G401.6 (cell line): Measurements from ENCODE around the gene GARIN3.
"Not testable (repeated sequence)": the region's sequence is repeated elsewhere in the genome, so short reads cannot be mapped to it uniquely, and the experiment has no call there.

Source experiments
- FAIRE-seq: peaks from 2 replicates; lab custom pipeline; 2012; peaks lifted over from hg19 to GRCh38; lab: Jason Lieb, UNC

The GARIN3 gene

DNA sequence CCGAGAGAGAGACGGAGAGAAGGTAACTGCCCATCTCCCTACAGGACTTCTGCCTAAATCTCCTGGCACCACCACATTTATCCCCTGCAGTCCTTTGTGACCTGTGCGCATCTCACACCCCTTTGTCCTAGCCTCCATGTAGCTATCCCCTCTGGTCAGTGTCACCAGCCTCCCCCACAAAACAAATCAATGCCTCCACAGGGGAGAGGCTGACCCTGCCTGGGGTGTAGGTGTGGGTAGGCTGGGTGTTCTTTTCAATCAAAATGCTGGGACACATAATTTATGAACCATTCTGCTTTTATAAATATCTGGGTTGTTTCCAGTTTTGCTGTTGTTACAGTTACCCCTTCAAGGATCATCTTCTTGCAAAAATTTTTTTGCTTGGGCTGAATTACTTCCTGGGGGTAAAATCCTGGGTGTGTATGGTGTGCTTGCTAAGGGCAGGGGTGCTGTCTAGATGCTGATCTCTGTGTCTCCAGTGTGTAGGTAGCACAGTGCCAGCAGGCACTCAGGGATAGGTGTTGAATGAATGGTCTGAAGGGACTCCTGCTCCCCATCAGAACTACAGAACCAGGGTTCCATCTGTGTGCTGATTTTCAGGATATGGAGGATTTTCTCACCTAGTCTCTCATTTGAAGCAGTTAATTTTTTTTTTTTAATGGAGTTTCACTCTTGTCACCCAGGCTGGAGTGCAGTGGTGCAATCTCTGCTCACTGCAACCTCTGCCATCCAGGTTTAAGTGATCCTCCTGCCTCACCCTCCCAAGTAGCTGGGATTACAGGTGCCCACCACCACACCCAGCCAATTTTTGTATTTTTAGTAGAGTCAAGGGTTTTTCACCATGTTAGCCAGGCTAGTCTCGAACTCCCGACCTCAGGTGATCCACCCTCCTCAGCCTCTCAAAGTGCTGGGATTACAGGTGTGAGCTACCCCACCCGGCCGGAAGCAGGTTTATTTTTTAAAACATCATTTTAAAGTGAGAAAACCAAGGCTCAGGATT is at the start of gene GARIN3:
TSS of gene GARIN3 (minus strand) at position 51 of the 1,000 bp plus-strand sequence. CDS start 96 bp downstream, outside the sequence.
- no peak for FAIRE-seq

DNA sequence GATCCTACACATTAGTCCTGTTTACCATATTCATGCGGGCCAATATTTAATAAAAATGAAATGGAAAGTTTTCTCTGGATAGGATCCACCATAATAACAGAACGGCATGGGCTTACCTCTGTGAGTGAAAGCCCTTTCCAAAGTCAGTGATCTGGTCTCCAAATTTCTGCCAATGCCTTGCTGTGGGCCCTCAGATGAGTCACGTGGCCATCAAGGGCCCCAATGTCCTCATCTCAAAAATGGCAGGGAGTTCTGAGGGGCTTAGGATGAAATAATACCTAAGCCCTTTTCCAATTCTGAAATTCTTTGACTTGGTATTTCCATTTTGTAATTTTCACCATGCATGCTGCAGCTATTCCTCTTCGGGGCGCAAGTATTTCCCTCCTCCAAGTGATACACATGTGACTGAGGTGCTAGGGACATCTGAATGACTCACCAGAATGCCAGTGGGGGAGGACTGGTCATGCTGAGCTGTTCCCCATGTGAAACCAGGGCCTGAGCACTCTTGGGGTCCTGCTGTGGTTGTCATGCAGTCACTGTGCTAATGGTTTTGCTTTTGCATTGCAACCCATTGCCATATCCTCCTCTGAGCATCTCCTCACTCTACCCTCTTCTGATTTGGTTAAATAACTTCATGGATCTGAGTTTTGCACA is 49.6 kb upstream of the GARIN3 start:
- no peak for FAIRE-seq

DNA sequence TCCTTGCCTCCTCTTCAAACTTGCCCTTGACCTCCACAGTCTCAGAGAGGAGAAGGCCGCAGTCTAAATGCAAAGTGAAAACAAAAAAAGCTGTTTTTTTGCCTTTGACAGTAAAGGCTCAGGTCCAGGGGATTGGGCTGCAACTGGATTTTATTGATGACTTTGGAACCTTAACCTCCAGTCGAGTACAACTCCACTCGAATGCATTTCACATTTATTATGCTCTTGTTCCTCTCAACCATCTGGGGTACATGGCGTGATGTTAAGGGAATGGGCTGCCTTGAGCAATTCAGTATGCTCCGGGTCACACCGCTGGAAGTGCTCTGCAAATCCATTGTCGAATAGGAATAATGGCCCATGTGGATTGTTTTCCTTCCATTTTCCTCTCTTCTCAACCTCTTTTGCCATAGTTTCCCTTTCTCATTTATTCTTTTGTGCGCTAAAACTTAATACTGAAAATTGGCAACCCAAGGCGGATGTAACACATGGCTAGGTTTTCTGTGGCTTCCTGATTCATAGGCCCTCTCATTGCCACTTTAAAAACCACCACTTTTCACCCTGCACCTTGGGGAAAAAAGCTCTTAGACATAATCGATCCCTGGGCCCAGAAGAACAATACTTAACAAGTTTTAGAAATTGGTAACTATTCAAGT is 48.9 kb upstream of the GARIN3 start:
- FAIRE-seq: no peak

DNA sequence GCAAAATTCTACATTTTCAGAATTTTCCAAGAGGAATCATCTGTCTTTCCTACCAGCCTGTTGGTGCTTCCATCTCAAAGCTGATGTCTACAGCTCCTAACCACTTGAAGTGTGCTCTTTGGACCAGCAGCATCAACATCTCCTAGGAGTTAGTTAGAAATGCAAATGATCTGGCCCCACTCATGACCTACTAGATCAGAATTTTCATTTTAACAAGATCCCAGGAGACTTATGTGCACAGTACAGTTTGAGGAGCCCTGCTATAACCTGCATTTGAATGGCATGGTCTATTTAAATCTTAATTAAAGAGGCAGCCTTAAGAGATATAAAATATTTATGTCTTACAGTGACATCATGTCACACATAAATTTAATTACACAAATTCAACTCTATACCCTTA is 48.4 kb upstream of the GARIN3 start:
- FAIRE-seq: no peak

DNA sequence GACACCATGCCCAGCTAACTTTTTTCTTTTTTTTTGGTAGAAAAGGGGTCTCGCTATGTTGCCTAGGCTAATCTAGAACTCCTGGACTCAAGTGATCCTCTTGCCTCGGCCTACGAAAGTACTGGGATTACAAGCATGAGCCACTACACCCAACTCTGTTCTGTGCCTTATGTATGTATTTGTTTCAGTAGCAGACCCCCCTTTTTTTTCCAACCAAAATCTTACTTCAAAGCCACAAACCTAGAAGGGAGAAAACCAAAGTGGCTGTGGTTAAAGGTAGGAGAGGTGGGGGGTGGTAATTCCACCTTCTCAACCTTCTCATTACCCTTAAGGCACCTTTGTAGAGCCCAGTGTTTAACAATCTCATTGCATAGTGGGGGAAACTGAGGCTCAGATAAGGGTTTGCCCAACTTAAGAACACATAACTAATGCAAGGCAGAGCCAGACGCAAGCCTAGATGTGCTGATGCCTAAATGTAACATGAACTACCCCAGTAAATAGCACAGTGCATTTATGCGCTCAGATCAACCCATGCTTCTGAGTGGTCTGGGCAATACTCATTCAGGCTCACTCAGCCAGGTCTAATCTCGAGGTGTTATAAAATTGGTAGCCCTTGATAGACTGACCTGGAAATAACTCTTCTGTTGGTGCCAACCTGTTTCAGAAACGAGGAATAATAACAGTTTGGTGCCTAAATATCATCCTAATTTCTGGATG is 47.6 kb upstream of the GARIN3 start:
- FAIRE-seq: no peak

DNA sequence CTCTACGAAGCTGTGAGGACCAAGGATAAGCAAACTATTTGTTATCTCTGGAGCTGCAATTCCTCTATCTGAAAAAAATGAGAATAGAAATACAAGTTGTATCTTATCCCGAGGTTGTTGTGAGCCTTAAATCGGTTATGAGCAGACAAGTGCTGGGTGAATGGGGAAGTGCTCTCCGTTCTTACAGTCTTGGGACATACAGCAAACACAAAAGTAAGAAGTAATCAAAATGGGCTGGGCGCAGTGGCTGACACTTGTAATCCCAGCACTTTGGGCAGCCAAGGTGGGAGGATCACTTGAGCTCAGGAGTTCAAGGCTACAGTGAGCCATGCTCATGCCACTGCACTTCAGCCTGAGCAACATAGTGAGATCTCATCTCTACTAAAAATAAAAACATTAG is 46.2 kb upstream of the GARIN3 start:
- no peak for FAIRE-seq

DNA sequence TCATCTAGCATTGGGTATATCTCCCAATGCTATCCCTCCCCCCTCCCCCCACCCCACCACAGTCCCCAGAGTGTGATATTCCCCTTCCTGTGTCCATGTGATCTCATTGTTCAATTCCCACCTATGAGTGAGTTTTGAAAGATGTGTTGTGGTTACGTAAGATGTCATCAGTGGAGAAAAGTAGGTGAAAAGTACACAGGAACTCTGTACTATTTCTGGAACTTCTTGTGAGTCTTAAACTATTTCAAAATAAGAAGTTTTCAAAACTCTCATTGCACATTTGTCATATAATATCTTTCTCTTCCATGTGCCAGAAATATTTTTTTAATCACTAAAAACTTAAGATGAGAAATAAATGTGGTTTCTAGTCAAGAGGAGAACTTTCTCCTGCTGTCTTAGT is 44.6 kb upstream of the GARIN3 start:
- FAIRE-seq: not testable (repeated sequence)

DNA sequence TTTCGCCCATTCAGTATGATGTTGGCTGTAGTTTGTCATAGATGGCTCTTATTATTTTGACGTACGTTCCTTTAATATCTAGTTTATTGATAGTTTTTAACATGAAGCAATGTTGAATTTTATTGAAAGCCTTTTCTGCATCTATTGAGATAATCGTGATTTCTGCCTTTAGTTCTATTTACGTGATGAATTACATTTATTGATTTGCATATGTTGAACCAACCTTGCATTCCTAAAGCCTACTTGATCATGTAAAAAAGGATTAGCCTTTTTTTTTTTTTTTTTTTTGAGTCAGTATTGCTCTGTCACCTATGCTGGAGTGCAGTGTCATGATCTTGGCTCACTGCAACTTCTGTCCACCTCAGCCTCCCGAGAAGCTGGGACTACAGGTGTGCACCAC is 39.6 kb upstream of the GARIN3 start:
- no peak for FAIRE-seq

DNA sequence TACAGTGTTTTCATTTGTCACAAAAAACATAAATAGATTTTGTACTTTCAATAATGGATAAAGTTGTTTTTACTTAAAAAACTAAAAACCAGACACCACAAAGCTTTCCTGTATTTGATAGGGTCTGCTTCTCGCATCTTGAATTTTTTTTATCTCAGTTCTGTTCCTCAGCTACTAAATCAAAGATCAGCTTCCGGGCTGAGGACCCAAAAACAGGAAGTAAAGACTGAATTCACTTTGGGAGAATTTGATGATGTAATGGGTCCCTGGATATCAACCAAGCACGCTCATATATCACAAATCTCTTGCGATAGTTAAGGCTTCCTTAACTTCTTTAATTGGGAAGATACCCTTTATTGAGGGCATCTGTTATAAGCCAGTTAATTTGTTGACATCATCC is 38.7 kb upstream of the GARIN3 start:
- no peak for FAIRE-seq

DNA sequence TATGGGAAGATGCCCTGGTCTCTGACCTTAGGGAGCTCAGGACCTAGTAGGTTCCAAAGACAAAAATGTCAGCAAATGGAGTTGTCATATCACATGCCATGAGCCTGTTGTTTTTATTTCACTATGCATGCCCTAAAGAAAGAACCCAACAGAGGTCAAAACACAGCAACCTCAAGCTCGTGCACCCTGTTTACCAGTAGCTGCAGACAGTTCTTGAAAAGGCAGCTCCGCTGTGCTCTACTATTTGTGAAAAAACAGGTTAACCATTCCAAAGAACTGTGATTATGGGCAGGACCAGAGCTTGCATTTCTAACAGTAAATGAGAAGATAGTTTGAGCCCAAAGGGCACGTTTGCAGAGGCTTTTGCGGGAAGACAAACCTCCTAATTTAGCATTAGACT is 37.4 kb upstream of the GARIN3 start:
- FAIRE-seq: no peak

DNA sequence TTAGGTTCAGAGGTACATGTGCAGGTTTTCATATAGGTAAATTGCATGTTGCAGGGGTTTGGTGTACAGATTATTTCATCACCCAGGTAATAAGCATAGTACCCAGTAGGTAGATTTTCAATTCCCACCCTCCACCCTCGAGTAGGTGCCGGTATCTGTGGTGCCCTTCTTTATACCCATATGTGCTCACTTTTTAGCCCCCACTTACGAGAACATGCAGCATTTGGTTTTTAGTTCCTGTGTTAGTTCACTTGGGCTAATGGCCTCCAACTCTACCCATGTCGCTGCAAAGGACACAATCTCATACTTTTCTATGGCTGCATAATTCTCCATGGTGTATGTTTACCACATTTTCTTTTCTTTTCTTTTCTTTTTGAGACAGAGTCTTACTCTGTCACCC is 35.8 kb upstream of the GARIN3 start:
- no peak for FAIRE-seq

DNA sequence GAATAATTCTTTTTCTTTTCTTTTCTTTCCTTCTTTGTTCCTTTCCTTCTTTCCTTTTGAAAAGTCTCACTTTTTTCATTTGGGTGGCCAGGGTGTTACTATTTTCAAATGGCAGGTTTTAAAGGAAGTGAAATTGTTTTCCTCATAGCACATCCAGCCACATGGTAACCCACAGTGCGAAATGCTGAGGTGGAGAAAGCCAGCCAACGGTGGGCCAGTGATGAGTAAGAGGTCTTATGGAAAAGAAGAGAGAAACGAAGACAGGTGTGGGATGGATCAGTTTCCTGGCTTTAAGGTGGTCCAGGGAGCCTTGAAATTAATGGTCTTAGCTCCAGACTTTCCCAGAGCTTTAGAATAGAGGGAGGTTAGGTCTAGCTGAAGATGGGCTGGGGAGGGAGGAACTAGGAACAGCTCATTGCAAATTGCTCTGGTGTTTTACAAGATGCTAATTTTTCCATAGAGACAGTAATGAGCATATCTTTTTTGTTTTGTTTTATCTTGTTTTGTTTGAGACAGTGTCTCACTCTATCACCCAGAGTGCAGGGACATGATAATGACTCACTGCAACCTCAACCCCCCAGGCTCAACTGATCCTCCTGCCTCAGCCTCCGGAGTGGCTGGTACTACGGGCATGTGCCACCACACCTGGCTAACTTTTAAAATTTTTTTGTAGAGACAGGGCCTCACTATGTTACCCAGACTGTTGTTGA is 32.4 kb upstream of the GARIN3 start:
- FAIRE-seq: no peak

DNA sequence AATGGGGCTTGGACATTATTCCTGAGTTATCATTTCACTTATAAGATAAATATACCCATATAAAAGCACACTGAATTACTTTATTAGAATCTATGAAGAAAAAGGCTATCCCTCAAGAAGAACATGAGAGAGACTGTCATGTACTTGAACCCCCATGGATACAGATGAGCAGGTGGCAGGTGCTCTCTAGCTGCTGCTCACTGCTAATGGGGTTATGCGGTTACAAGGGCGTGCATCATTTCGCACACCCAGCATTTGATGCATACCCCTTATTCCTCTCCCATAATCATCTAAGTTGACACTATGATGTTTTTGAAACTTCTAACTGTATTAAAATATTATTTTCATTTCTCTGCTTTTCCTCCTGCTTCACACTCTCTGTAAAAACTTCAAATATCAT is 31.0 kb upstream of the GARIN3 start:
- no peak for FAIRE-seq

DNA sequence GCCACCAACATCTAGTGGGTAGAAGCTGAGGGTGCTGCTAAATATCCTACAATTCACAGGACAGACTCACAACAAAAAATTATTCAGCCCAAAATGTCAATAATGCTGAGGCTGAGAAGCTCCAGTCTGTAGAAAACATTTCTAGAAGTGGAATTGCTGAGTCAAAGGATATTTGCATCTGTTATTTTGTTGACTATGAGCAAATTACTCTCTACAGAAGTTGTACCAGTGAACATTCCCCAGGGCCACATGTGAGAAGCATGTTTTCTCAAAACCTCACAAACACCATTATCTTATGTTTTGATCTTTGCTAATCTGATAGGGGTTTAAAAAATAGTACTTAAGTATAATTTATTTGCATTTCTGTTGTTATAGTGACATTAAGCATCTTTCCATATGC is 30.0 kb upstream of the GARIN3 start:
- FAIRE-seq: no peak

DNA sequence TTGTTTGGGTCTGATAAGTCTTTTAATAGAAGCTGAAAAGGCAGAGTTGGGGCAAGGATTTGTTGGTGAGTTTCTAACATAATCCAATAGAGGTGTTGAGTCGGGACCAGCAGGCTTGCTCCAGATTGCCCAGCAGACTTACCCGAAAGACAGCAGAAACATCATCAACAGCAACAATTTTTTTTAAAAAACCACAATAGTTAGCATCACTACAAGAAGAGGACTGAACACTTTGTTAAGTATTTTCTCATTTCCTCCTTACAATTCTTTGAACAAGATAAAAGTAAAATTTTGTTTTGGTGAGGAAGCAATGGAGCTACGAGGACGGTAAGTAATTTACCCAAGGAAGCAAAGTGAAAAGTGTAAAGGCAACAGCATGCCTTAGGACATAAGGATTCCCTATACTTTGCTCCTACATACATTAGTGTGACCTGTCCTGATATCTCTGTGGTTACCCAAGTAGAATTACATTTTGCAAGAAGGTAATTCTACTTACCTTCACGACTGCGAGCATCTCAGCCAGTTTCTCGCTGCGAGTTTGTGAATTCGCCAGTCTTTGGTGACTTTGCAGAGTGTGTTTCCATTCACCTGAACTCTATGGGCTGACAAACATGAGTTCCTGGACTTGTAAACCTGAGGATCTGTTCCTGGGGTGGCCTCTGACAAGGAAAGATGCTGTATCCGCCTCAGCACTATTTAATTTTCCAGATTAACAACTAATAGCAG is 27.8 kb upstream of the GARIN3 start:
- FAIRE-seq: no peak

DNA sequence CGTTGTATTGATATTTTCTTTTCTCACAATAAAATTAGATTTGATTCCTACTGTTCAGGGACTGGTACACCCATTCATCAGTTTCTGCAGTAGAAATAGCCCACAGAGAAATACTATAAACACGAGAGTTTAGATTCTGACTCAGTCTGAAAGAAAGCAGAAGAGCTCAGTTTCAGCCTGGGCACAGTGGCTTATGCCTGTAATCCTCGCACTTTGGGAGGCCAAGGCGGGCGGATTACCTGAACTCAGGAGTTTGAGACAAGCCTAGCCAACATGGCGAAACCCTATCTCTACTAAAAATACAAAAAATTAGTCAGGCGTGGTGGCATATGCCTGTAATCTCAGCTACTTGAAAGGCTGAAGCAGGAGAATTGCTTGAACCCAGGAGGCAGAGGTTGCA is 23.2 kb upstream of the GARIN3 start:
- FAIRE-seq: no peak

DNA sequence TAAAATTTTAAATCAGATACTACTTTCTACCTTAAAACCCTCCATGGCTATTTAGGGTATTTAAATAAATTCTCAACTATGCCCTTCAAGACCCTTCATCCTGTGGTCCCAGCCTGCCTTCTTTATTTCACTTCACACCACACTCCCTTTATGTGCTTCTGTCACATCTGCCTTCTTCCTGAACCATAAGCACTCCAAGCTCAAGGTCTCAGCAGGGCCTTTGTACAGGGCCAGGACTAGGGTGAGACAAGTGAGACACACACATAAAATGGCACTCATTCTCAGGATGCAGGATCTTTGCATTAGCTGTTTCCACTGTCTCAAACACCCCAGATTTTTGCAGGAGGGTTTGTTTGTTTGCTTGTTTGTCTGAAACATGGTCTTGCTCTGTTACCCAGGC is 22.2 kb upstream of the GARIN3 start:
- no peak for FAIRE-seq

DNA sequence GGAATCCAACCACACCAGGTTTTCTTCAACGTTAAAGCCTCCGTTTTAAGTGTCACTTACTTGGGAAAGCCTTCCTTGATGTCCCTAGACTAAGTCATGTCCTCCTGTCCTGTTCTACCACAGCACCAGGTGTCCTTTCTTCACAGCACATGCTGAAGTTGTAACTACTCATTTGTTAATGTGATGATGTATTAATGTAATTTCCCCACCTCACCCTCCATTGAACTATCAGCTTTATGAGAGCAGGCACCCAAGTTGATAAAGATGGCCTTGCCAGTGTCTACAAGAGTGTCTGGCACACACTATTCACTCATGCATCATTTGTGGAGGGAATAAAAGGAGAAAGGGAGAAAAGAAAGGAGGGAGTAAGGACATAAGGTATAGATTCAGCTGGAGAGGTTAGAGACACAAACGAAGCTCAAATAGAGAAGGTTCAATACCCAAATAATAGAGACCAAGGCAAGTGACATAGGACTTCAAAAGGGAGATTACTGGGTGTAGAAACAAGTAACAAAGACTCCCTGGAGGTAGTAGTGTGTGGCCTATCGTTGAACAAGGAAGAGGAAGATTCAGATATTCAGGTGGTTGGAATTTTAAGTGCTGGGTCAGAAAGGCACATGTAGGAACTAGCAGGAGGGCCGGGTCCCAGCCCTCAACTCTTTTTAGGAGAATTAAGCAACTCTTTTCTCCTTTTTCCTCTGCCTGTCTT is 21.1 kb upstream of the GARIN3 start:
- no peak for FAIRE-seq

DNA sequence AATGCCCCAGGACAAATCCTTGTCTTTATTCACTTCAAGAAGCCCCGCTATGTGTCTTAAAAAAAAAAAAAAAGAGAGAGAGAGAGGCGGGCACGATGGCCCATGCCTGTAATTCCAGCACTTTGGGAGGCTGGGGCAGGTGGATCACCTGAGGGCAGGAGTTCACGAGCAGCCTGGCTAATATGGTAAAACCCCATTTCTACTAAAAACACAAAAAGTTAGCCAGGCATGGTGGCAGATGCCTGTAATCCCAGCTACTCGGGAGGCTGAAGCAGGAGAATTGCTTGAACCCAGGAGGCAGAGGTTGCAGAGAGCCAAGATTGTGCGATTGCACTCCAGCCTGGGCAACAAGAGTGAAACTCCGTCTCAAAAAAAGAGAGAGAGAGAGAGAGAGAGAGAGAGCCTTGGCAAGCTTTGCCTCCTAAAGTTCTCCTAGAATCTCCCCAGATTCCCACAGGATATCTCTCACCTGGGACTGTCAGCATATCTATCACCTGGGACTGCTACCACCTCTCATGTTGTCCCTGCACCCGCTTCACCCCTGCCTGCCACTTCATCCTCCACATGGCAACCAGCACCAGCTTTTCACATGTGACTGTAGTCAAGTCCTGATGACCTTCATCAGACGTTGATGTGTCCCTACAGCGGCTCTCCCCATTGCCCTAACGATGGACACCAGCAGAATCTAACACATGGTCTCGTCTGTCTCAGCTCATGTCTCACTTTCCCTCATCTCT is 20.4 kb upstream of the GARIN3 start:
- no peak for FAIRE-seq

DNA sequence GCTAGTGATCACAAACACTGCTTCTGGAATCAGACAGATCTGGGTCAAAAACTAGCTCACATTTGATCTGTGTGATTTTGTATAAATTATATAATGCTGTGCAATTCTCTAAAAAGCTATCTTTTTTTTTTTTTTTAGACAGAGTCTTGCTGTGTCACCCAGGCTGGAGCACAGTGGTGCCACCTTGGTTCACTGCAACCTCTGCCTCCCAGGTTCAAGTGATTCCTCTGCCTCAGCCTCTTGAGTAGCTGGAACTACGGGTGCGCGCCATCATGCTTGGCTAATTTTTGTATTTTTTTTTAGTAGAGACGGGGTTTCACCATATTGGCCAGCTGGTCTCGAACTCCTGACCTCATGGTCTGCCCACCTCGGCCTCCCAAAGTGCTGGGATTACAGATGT is 19.1 kb upstream of the GARIN3 start:
- FAIRE-seq: not testable (repeated sequence)
